ENCODE results near the gene CTIF.

Gene CTIF

DNA sequence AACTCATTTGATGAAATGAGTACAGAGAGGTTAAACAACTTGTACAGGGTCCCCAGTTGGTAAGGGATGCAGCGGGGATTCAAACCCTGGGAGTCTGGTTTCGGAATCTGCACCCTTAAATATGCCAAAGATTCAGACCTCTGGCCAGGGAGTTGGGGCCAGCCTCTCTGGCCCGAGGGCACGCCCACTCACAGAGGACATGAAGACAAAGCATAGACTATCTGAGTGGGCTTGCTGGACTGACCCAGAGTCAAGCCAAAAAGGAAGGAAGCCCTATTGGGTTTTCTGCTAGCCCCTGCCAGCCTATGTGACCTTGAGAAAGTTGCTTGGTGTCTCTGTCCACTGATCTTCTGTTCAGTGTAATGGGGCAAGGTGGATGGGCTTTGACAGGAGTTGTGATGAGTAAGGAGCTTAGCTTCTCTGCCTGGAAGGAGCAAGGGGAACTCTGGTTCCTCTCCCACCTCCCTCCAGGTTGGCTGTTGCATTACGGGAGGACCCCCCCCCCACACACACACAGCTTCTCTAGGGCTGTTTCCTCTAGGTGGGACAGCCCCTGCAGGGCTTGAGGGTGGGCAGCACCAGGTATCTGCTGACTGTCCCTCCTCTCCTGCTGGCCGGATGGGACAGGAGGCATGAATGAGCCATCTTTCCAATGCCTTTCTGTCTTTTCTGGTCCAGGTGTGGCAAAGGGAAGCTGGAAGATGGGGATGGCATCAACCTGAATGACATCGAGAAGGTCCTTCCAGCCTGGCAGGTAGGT lies 131.3 kb downstream of the CTIF start:
- DNase-seq: no peak

DNA sequence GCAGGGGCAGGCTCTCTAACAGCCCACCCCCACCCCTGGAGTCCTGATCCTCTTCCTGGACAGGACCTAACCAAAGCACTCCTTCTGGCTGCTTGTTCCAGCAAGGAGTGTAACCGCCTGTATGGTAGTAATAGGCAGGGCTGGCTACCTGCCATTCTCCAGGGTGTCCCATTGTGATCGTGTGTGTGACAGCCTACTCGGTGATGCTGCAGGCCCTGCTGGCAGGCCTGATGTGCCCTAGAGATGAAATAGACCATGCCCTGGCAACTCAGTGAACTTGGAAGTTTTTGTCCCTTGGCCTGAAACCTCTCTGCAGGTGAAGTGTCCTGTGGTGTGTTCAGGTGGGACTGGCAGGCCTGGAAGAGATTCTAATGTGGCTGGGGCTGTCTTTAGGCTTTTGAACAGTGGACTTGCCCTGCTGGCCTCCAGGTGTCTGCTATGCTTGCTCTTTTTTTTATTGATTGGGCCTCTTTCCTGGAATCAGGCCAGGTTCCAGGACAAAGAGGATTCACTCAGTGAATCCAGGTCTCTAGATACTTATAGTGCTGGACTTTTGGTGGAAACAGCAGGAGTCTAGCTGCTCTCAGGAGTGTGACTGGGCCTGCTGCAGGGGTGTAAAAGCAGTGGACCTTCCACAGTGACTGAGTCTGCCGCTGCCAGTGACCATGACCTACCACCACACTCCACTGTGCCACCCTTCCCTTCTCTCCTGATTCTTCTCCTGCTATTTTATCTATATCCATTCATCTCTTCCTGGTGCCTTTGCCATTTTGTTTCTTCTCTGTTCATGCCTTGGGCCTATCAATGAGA lies 132.1 kb downstream of the CTIF start:
- no peak for DNase-seq

DNA sequence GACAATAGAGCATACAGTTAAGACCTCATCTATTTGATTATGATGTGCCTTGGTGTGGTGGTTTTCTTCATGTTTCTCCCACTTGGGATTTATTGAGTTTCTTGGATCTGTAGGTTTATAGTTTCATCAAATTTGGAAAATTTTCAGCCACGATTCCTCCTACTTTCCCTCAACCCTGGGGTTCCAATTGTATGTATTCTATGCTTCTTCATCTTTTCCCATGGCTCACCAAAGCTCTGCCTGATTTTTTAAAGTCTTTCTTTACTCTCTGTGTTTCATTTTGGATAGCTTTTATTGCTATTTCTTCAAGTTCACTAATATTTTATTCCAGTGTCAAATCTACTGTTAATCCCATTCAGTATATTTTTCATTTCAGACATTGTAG lies 132.7 kb downstream of the CTIF start:
- no peak for DNase-seq

- no peak for DNase-seq
These were observed 134.0 kb downstream of the CTIF start for GRCh38 chr18:48672671-48673340.

DNA sequence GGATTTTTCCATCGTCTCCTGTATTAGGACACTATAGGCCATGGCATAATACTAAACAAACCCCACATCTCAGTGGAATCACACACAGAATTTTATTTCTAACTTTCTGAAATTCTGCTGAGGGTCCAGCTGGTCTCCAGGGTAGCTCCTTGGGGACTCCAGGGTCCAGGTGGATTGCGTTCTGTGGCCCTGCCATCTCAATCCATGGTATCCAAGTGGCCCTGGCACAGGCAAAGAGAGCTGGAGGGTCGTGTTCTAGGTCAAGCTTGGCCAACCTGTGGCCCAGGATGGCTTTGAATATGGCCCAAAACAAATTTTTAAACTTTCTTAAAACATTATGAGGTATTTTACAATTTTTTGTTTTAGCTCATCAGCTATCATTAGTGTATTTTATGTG lies 134.6 kb downstream of the CTIF start:
- no peak for DNase-seq

GRCh38 chr18:48673853-48674721 lies 135.3 kb downstream of the CTIF start:
- DNase-seq: peak; percentile 13

DNA sequence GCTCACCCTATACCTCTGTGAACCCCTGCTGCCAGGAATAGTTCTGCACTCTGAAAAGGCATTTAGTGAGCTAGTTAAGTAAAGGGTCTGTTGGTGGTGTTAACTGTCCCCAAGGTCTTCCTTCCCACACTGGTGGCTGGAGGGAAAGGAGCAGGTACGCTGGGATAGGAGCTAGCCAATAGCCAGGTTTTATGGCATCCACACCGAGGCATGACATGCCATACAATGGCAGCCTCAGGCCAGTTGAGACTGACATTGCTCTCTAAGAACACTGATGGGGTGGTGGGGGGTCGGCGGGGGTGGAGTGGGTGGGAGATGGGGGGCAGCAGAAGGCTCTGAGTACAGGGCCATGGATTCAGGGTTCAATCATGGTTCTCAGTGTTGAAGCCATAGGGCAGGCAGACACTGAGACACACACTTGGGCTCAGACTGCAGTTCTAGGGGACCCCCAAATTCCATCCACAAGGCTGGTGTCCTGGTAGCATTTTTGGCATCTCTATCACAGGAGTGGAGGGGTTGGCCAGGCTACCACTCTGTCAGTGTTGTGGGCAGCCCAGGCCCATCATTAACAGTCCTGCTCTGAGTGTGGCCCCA lies 136.0 kb downstream of the CTIF start:
- no peak for DNase-seq

GRCh38 chr18:48675352-48675761 lies 136.5 kb downstream of the CTIF start:
- peak; percentile 71 for DNase-seq

DNA sequence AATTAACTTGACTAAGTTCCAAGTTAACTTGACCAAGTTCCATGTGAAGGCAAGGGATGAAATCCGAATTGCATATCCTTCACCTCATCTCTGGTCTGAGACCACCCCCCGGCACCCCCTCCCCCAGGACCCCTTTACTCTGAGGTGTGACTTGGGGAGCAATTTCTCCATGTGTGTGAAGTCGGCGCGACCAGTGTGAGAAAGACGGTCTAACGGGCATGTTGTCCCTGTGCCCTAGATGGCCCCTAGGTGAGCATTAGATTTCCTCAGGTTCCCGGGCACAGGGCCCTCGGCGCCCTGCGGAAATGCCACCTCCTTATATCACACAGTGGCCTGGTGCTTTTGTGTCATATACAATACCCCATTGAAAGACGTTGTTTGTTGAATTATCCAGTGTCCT lies 137.1 kb downstream of the CTIF start:
- no peak for DNase-seq

GRCh38 chr18:48676346-48676745 lies 137.5 kb downstream of the CTIF start:
- DNase-seq: no peak

DNA sequence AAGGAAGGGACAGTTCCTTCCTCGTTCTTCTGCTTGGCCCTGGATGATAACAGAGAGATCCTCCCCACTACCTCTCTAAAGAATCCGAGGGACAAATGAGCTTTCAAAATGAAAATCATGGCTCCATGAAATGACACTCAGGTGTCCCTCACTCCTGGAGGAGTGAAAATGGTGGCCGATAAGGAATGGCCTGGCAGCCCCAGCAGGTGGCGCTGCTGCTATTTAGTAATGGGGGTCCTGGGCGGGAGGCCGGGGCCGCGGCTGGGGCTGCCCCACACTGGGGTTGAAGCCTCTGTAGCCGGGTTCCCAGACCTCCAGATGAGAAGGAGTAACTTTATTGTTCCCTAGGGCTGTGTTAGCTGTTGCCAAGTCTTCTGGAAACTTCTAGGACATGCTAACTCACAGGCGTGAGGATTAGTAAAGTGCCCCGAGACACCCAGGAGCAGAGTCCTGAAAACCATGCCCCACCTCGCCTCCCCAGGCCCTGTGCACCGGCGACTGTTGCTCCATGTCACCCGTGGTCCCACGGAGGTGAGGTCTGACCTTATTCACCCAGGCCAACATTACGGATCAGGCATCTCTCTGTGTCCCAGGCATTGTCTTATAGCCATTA lies 138.0 kb downstream of the CTIF start:
- DNase-seq: peak; percentile 47

GRCh38 chr18:48678237-48679115 lies 139.6 kb downstream of the CTIF start:
- DNase-seq: no peak

DNA sequence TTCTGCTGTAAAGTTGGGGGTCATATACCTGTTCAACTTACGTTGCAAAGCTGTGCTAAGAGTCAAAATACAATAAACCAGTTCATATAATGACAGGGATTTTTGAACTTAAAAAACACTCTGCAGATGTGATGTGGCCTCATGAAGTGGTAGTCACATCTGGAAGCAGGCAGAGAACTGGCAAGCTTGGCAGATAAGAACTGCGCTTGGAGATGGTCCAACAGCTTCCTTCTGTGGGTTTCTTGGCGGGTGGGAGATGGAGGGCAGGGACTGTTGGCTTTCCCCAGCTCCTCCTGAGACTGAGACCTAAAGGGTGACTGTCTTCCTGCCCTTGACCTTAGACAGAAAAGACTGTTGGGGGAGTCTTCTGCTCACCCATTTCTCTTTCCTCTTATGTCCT lies 140.4 kb downstream of the CTIF start:
- peak; percentile 18 for DNase-seq

GRCh38 chr18:48680339-48681250 lies 141.8 kb downstream of the CTIF start:
- no peak for DNase-seq

DNA sequence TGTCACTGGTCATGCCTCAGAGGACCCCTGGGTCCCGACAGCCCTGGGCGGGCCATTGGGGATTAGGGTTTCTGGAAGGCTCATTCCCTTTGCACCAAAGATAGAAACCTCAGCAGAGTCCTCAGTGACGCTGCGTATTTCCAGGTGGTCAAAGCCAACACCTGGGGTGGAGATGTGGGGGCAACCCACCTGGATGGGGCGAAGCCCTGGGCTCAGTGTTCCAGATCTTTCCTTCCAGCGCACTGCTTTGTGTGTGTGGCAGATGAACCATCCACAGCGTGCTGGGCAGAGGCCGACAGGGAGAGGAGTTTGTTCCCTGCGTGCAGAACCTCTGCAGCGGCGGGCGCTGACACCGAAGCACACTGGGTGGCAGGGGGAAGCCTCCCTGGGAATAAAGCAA lies 143.9 kb downstream of the CTIF start:
- no peak for DNase-seq

DNA sequence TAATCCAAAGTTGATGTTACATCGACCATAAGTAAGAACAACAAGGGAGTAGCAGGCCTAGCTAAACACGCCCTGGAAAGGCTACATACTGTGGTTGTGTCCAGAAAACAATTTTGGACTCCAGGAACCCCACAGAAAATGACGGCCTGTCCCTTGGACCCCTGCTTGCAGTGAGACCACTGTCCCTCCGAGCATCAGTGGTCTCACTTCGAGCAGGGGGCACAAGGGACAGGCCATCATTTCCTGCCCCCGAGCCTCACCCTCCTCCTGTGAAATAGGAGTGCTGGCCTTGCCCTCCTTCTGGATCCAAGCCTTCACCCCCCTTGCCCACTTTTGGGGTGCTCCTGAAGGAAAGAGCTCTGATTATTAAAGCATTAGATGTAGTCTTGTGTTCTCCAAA lies 144.4 kb downstream of the CTIF start:
- DNase-seq: no peak

GRCh38 chr18:48683661-48684060 lies 144.8 kb downstream of the CTIF start:
- DNase-seq: no peak

DNA sequence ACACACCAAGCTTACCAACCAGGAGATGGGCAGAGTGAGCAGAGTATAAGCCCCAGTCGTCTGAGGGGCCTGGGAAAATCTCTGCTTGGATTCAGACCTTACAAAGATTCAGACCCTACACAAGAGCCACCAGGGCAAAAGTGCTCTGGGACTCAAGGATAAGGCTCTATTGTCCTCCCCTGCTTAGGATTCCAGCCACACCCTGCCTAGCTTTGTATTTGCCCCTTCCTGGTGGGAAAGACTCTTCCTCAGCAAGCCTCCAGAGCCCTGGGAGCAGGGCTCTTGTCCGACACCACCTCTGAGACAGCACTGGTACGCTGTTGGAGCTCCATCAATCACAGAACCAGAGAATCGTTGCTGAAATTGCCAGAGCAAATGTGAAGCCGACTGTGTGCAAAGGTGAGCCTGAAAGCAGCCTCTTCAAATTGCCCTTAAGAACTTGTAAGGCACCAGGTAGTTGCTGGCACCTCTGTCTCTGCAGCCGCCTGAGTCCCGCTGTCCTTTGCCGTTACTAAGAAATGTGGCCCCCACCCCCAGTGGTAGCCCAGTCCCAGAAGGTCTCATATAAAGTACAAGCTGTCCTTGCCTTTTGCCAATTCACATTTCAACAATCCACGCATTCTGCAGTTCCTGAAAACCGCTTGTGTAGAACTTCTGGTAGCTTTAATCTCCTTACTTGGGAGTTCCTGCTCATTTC lies 148.7 kb downstream of the CTIF start:
- no peak for DNase-seq

DNA sequence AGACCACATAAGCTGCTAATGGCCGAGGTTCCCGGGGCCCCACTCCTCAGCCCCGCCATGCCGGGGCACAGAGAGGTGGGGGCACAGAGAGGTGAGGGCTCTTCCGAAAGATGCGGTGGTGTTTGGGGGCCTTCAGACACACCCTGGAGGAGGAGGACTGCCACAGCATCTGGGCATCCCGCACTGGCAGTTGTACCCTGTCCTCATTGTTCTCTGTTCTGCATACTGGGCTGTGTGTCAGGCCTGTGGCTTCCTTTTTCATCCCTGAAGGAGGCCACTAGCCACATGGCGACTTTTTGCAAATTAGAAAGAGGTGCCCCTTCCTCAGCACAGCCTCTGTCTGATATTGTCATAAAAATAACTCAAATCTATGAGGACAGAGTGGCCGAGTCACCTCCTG lies 150.1 kb downstream of the CTIF start:
- DNase-seq: no peak
